ENCODE measurements around the gene TBKBP1. TPM values are rescaled to one million over a fixed set of nuclear protein-coding genes. Genes with fewer than 3 reads are reported as not detected.

TBKBP1 gene
- polyA plus RNA-seq, 3 donors: 0.22 to 7.7 (median 0.45) TPM

DNA sequence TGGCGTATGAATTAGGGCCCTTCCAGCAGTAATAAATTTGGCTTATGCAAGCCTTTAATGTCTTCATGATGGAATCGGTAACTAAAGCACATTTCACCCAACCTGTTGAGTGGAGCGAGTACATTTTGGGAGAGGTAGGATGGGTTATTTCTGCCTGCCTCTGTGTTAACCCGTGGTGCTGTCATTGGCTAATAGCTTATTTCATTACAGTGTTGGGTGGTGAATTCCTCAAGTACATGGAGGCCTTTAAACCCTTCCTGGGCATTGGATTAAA is 17.8 kb upstream of the TBKBP1 start:
- H4K20me1 ChIP-seq (ENCODE audit: insufficient read depth, low read length): peaks cover 71% of the 10 kb centered on the region
- WGBS (ENCODE audit: insufficient coverage): 100% methylated on average over 2 of the region's 4 CpGs
- TF ChIP-seq, protein P1, sequence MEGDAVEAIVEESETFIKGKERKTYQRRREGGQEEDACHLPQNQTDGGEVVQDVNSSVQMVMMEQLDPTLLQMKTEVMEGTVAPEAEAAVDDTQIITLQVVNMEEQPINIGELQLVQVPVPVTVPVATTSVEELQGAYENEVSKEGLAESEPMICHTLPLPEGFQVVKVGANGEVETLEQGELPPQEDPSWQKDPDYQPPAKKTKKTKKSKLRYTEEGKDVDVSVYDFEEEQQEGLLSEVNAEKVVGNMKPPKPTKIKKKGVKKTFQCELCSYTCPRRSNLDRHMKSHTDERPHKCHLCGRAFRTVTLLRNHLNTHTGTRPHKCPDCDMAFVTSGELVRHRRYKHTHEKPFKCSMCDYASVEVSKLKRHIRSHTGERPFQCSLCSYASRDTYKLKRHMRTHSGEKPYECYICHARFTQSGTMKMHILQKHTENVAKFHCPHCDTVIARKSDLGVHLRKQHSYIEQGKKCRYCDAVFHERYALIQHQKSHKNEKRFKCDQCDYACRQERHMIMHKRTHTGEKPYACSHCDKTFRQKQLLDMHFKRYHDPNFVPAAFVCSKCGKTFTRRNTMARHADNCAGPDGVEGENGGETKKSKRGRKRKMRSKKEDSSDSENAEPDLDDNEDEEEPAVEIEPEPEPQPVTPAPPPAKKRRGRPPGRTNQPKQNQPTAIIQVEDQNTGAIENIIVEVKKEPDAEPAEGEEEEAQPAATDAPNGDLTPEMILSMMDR (IDR thresholded peaks at IDR 0.05): no peak

DNA sequence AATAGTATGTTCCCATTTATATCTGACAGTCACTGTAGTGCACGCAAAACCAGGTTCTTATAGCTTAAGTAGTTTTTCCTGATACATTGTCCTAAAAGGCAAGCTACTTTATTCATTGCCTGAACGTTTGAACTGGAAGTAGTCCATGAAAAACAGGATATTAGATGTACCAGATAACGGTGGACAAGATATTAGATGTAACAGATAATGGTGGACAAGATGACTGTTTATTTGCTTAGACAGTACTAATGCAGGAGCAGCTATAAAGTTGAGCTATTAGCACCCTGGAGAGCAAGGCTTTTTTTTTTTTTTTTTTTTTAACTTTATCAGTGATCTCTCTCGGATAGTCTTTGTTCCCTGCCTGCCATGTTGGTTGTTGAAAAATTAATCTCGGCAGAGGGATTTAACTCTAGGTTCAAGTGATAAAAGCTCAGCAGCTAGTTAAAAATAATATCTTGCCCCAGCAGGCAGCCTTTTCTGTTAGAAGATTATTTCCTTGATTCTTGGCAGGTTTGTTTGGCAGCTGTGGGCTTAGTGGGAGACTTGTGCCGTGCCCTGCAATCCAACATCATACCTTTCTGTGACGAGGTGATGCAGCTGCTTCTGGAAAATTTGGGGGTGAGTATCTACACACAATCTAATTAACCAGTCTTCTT is 17.3 kb upstream of the TBKBP1 start:
- Histone ChIP-seq H3K79me2 (ENCODE audit: insufficient read depth, low read length) (peaks cover 17% of the 10 kb centered on the region), H2AFZ (ENCODE audit: insufficient read depth, low read depth, low read length, poor library complexity, severe bottlenecking) (no peak overlapping the region), H3K27me3 (ENCODE audit: control insufficient read depth in 2 of 2, insufficient read depth in 2 of 2, low read length in 2 of 2) (no peaks in the 10 kb centered on the region), H4K20me1 (ENCODE audit: insufficient read depth, low read length) (peaks cover 74% of the 10 kb centered on the region), H3K36me3 (replicated peaks in 1 of 2; ENCODE audit: control insufficient read depth in 1 of 2, insufficient read depth in 2 of 2, low read length in 2 of 2) (peaks cover 95 to 100% of the 10 kb centered on the region in 2 donors), H3K27ac (ENCODE audit: low read depth in 1 of 2, low read length in 2 of 2) (no peak overlapping the region), H3K4me3 (replicated peaks in 1 of 3; ENCODE audit: low read depth in 2 of 3, low read length in 3 of 3) (no peak overlapping the region), H3K9ac (ENCODE audit: insufficient read depth, low read length, poor library complexity, severe bottlenecking) (no peak overlapping the region), H3K9me3 (replicated peaks in 1 of 2; ENCODE audit: control insufficient read depth in 1 of 2, insufficient read depth in 1 of 2, low read length in 2 of 2) (no peaks in the 10 kb centered on the region), H3K4me1 (ENCODE audit: control insufficient read depth in 1 of 2, insufficient read depth in 2 of 2, low read length in 2 of 2) (peaks cover 2 to 4% of the 10 kb centered on the region in 2 donors), H3K4me2 (replicated peaks; ENCODE audit: extremely low read depth, low read length, poor library complexity, severe bottlenecking) (no peak overlapping the region)
- Mint-ChIP-seq H3K36me3 (peaks cover 90 to 98% of the 10 kb centered on the region in 2 donors), H3K9me3 (peaks cover 0 to 1% (median 0%) of the 10 kb centered on the region in 7 donors), H3K4me3 (no peak overlapping the region), H3K4me1 (peaks cover 1% of the 10 kb centered on the region), H3K27me3 (ENCODE audit: low read depth in 3 of 3) (no peaks in the 10 kb centered on the region), H3K27ac (no peak overlapping the region)
- intact Hi-C loops (cut with micrococcal nuclease): no loop called here
- TF ChIP-seq, protein P1 (IDR thresholded peaks at IDR 0.05): no peak
- 80% methylated on average over 2 of the region's 7 CpGs for whole genome bisulfite sequencing (ENCODE audit: insufficient coverage)
- no peak for DNase-seq

More for the DNA sequence above, 17.8 kb upstream of the TBKBP1 start:
- Histone ChIP-seq H3K79me2 (ENCODE audit: insufficient read depth, low read length) (peaks cover 18% of the 10 kb centered on the region), H3K4me1 (ENCODE audit: control insufficient read depth in 1 of 2, insufficient read depth in 2 of 2, low read length in 2 of 2) (peaks cover 6% of the 10 kb centered on the region in 2 donors), H3K4me2 (replicated peaks; ENCODE audit: extremely low read depth, low read length, poor library complexity, severe bottlenecking) (no peak overlapping the region), H3K4me3 (replicated peaks in 1 of 3; ENCODE audit: low read depth in 2 of 3, low read length in 3 of 3) (no peak overlapping the region), H3K9me3 (replicated peaks in 1 of 2; ENCODE audit: control insufficient read depth in 1 of 2, insufficient read depth in 1 of 2, low read length in 2 of 2) (no peaks in the 10 kb centered on the region), H3K27ac (ENCODE audit: low read depth in 1 of 2, low read length in 2 of 2) (no peak overlapping the region), H3K27me3 (ENCODE audit: control insufficient read depth in 2 of 2, insufficient read depth in 2 of 2, low read length in 2 of 2) (no peaks in the 10 kb centered on the region), H3K36me3 (replicated peaks in 1 of 2; ENCODE audit: control insufficient read depth in 1 of 2, insufficient read depth in 2 of 2, low read length in 2 of 2) (peaks cover 98 to 100% of the 10 kb centered on the region in 2 donors), H3K9ac (ENCODE audit: insufficient read depth, low read length, poor library complexity, severe bottlenecking) (no peak overlapping the region), H2AFZ (ENCODE audit: insufficient read depth, low read depth, low read length, poor library complexity, severe bottlenecking) (no peak overlapping the region)
- Mint-ChIP-seq H3K27ac (no peak overlapping the region), H3K4me1 (peaks cover 4% of the 10 kb centered on the region), H3K9me3 (peaks cover 0 to 1% (median 0%) of the 10 kb centered on the region in 7 donors), H3K27me3 (ENCODE audit: low read depth in 3 of 3) (no peaks in the 10 kb centered on the region), H3K4me3 (no peak overlapping the region), H3K36me3 (peaks cover 92 to 99% of the 10 kb centered on the region in 2 donors)
- no peak for DNase-seq
- intact Hi-C loops (cut with micrococcal nuclease): no loop called here
